Hematopoietic multipotent progenitor cell (in vitro differentiated cells): Measurements from ENCODE around the gene IQSEC3. TPM values are rescaled to one million over a fixed set of nuclear protein-coding genes. Genes with fewer than 3 reads are reported as not detected.

Experiments
- DNase-seq, 3 donors: peaks; one replicate each; pipeline ENCODE4 v3.0.0-alpha.2; 2011 to 2015; ENCODE audit warnings: low read depth in 2 of 3, low spot score in 2 of 3
- total RNA-seq: library from RNA; depleted of rRNA; stranded (reverse); fragments of >200 nt; gene quantifications from one replicate; pipeline ENCODE4 v1.2.3, GENCODE V29; 2012

Gene IQSEC3
- total RNA-seq, 1 donor, result 3.8 TPM

DNA sequence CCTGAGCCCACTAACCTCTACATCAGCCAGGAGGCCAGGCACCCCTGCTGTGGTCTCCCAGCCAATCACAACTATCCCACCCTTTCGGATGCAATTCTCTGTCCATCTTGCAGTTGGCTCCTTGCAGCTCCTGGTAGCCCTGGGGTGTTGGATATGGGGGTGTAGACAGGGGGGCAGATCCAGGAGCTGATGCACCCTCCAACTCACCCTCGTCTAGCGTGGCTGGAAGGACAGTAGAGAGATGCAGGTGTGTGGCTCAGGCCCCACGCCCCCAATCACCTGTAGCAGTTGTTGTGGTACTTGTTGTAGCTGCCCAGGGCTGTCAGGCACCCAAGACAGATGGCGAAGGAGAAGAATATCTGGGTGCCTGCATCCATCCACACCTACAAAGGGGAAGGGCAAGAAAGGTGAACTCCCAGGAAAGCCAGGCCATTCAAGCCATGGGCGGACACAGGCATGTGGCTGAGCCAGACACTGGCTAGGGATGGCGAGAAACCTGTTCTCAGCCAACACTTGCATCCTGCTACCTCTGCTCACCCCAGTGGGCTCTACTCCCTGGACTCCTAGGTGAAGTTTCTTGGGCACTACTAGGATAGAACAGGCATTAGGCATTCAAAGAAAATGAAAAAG is 160.8 kb downstream of the IQSEC3 start:
- no peak for DNase-seq

Other genes with a start within 250 kb of the IQSEC3 start
- not detected for gene SLC6A12, start 147.4 kb downstream of the IQSEC3 start, total RNA-seq
- 0.27 TPM for gene SLC6A13, start 196.1 kb downstream of the IQSEC3 start, total RNA-seq